IPS-18c (cell line): ENCODE data around the gene ELP4.

ENCODE experiments used
- H3K4me3 ChIP-seq: 2 replicates; pipeline ENCODE4 v1.7.0; 2013; ENCODE audit warnings: low read depth, mild to moderate bottlenecking, low read length, moderate library complexity; ENCODE audit not compliant: insufficient read depth
- H3K9me3 ChIP-seq: one replicate; pipeline ENCODE4 v1.6.1; 2013; ENCODE audit warnings: mild to moderate bottlenecking, low read length, moderate library complexity; ENCODE audit not compliant: control insufficient read depth, insufficient read depth

ELP4 gene

DNA sequence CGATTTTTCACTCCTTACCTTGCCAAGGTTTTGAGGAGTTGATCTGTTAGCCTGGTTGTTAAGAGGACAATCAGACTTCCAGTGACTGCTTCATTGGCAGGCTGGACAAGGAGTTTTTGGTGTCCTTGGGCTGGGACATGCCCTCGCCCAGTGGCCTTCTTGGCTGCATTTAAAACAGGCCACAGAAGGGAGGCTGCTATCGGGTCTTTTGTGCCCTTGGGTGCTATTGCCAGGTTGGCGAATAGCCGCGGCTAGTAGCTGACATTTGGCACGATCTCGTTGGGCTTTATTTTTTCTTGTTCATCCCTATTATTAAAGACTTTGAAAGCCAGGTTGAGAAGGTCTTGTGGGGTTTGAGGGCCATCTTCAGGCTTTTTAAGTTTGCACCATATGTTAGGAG lies 99.4 kb downstream of the ELP4 start:
- Histone ChIP-seq H3K9me3 (no peaks in the 10 kb centered on the region), H3K4me3 (no peak overlapping the region)

DNA sequence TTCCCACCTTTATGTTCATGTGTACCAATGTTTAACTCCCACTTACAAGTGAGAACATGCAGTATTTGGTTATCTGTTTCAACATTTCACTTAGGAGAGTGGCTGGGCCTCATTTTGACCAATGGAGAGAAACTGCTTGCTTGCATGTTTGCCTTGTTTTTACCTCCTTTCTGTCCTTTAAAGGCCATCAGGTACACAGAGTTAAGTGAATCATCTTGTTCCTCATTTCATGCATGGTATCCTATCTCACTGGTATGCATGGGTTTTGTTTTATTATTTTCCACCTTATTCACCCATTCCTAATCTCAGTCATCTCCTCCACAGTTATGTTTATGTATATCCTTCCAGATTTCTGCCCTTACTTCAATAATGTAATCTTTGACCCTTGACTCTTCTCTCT lies 101.0 kb downstream of the ELP4 start:
- H3K9me3 ChIP-seq, result no peaks in the 10 kb centered on the region
- no peak overlapping the region for H3K4me3 ChIP-seq

DNA sequence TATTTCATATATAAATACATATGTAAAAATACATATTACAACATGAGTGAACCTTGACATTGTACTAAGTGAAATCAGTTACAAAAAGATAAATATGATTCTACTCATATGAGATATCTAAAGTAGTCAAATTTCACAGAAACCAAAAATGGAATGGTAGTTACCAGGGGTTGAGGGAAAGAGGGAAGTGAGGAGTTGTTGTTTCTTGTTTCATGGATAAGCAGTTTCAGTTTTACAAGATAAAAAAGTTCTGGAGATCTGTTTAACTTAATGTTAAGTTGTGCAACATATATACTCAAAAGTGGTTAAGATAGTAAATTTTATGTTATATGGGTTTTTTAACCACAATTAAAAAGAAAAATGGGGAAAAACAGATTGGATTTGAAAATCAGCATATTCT lies 107.7 kb downstream of the ELP4 start:
- no peak overlapping the region for H3K4me3 ChIP-seq
- H3K9me3 ChIP-seq, result no peaks in the 10 kb centered on the region

DNA sequence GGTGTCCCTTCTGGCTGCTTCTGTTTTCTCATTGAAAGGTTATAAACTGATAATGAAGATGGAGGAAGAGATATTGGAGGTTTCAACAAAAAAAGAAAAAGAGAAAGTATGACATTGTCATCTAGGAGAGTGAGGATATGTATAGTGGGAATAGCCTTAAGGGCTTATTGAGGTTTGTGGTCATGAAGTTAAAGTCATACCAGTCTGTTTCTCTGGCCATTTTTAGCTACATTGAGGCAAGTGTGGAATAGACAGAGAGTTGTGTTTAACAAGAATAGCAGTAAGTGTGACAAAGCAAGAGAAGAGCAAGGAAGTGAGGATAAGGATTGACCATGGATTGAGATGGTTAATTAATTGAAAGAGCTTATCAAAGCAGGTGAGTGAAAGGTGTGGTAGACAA lies 110.4 kb downstream of the ELP4 start:
- no peak overlapping the region for H3K4me3 ChIP-seq

DNA sequence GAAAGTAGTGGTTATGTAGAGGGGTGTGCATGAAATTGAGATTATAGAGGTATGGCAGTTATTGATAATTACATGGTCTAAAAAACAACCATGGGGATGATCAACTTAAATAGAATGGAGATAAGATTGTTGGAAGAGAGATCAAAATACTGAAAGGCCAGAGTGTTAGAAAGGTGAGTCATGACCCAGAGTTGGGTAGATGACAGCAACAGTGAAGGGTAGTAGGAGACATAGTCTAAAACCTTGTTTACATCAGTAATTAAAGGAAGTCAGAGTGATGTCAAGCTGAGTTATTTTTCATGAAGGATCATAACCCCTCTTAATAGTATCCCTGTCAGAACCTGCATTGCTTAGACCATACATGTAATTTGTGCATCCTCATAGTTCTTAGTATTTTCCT lies 110.9 kb downstream of the ELP4 start:
- H3K4me3 ChIP-seq, result no peak overlapping the region
- H3K9me3 ChIP-seq, result no peaks in the 10 kb centered on the region

More for the DNA sequence above, 110.4 kb downstream of the ELP4 start:
- H3K9me3 ChIP-seq, result no peaks in the 10 kb centered on the region

DNA sequence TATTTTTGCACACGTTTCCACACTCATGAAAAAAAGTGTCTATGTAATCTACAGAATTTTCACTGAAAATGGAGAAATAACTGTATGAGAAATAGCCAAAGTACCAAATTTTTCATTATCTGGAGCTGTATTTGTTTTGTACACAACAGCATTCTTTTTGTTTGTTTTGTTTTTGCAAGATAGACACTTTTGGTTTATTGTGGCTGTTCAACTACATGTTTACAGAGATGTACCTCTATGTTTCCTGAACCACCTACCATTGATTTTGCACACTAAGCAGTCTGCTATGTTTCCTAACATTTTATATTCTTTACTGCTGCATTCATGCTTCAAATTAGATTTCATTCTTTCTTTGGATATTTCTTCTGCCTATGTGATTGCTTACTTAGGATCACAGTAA lies 116.3 kb downstream of the ELP4 start:
- no peaks in the 10 kb centered on the region for H3K9me3 ChIP-seq
- H3K4me3 ChIP-seq, result no peak overlapping the region

DNA sequence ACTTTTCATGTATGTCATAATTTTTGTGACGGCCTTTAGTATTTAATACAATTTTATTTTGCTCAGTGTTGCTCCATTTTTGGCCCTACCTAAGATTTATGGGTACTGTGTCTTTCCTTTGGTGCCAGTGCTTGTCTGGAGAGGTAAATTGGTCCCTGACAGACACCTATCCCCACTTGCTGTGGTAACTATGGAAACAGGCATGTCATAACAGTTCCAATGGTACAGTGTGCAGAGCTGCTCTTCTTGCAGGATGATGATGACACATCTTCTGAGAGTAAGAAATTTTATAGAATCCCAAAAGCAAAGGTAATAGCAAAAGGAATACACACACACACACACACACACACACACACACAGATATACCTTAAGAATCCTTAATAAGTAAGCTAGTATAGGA lies 118.5 kb downstream of the ELP4 start:
- no peak overlapping the region for H3K4me3 ChIP-seq
- H3K9me3 ChIP-seq, result no peaks in the 10 kb centered on the region

DNA sequence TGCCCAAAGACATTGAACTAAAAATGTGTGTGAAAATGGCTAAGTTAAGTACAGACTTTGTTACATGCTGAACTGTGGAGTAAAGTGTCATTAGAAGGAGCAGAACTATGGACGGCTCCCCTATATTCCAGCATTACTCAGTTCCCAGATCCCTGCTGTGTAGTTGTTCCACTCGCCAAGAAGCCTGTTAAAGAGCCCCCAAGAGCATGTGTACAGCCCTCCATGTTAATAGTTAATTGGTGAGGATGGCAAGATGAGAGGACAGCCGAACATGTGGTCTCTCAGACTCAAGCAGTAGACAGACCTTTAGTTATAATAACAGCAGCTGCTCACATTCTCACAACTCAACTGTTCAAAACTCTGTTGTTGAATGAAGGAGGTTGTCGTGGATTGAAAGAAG lies 127.4 kb downstream of the ELP4 start:
- Histone ChIP-seq H3K4me3 (no peak overlapping the region), H3K9me3 (no peaks in the 10 kb centered on the region)

DNA sequence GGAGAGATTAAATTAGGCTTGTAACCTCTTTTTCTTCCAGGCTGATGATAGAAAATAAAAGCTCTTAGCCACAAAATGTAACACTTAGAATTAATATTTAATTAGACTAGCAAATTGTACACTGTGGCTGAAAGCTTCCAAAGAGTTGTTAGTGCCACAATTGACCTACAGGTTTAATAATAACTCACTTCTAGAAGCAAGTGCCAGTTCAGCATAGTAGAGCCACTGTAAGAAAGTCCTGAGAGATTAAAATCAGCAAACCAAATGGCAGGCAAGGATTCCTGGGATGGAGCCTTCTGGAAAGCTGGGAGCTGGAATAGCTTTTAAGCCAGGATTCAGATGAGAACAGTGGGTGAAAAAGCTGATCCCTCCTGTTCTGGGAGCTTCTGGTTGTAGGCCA lies 131.0 kb downstream of the ELP4 start:
- no peak overlapping the region for H3K4me3 ChIP-seq
- H3K9me3 ChIP-seq, result no peaks in the 10 kb centered on the region

DNA sequence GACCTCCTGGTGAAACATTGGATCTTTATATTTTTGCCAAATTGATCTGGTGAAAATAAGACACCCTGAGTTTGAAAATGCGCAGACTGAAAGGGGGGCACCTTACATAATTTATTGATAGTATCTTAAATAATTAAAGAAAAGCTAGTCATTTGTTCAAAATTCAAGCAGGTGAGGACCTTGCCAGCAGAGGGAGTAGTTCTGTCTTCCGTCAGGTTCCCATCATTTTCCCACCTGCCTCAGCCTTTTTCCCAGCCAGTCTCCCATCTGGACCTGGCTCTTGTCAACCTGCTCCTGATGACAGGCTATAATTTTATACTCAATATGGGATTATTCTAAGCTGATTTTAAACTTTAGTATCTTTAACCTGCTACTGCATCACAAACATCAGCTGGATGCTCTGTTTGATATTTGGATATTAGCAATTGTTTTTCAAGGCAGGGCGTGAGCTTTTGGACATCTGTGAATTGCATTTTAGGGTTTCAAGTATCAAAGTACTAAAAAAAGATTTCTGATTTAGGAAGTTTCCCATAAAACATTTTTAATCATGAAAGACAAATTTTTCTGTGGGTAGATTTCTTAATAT lies 132.0 kb downstream of the ELP4 start:
- H3K9me3 ChIP-seq, result no peaks in the 10 kb centered on the region
- no peak overlapping the region for H3K4me3 ChIP-seq

DNA sequence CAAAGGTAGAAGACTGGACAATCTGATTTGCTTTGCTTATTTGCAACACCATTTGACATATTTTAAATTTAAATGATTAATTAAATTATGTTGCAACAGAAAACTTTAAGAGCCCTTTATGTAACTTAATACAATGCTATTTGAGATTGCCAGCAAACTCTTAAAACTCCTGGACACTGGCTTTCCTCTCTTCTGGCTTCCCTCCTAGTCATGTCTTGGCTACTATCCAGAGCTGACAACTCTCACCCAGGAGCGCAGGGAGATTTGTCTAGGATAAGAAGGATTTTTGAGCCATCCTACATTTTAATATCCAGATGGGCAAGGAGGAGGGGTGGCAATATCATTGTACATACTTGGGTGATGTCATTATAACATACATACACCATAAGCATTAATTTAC lies 134.3 kb downstream of the ELP4 start:
- Histone ChIP-seq H3K9me3 (no peaks in the 10 kb centered on the region), H3K4me3 (no peak overlapping the region)

DNA sequence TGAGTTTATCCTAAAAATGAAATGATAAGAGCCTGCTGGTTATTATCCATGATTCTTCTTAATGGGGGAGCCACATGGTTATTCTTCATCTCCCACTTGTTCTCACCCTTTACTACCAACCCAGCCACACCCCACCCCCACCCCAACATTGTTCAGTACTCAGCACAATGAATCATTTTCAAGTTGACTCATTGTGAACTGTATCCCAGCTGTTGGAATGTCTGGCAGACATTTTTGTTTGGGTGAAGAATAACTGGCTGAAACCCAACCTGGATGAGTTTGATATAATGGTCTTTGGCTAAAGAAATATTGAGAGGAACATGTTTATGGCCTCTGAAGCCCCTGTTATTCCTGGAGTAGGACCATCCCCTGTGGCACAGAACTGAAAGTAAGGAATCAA lies 136.2 kb downstream of the ELP4 start:
- H3K4me3 ChIP-seq, result no peak overlapping the region
- H3K9me3 ChIP-seq, result no peaks in the 10 kb centered on the region

DNA sequence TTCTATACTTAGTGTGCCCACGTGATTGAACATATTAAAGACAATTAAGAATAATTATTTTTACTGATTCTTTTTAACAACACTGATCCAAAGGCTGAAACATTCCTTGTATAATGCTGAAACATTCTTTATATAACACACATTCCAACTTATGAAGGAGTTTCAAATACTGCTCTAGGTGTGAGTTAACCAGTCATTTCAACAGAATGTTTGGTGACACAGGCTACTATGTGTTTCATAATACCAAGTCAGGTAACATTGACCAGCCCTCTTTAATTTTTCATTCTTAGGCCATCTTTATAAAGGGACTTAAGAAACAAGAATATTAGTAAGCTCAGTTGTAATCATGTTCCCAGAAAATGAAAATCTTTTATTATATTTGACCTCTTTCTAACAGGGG lies 136.6 kb downstream of the ELP4 start:
- Histone ChIP-seq H3K9me3 (no peaks in the 10 kb centered on the region), H3K4me3 (no peak overlapping the region)

DNA sequence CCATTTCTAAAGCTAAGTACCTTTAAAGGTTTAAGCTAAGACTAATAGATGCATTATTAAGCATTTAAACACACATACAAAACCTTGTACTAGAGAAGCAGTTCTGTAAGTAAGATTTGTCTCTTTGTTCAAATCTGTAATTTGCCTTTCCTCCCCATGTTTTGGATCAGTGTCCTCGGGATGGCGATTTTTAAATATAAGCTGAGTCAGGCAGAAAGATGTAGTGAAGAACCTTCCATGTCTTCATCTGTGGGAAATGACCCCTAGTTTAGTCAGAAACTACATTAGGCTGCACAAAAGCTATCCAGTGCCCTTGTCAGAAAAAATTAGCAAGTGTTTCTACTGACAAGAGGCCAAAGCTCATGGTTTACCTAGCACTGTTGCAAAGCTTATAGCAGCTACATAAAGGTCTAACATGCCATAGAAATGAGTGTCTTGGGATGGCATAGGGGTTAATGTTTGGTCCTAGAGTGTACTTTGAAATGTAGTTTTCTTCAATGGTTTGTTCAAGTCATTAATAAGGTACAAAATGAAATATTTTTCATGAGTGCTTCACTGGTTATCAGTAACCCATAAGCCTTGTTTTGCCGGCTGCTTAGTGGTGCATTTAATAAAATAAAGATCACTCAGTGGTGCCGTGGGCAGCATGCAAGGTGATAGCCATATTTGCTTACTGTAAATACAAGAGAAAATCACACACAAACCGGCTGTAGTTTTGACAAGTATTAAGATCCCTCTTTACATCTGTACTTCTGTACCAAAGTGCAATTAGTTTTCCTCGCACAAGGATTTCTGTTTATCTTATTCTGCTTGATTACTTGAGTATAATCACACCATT lies 139.8 kb downstream of the ELP4 start:
- Histone ChIP-seq H3K9me3 (no peaks in the 10 kb centered on the region), H3K4me3 (no peak overlapping the region)

DNA sequence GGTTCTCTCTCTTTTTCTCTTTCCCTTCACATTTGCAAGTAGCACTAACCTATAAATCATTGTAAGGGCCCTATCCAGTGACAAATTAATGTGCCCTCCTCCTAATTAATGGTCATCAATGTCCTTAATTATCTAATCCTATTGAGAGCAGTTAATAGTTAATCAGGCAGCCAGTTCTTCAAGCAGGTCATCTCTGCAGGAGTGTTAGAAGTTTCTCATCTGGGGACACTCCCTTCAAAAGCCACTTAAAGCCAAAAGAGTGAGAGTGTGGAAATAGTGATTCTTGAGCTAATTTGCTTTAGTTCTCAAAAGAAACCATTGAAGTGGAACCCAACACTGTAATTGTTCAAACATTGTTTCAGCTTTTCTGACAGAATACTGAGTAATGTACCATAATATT lies 141.6 kb downstream of the ELP4 start:
- no peak overlapping the region for H3K4me3 ChIP-seq
- H3K9me3 ChIP-seq, result no peaks in the 10 kb centered on the region

DNA sequence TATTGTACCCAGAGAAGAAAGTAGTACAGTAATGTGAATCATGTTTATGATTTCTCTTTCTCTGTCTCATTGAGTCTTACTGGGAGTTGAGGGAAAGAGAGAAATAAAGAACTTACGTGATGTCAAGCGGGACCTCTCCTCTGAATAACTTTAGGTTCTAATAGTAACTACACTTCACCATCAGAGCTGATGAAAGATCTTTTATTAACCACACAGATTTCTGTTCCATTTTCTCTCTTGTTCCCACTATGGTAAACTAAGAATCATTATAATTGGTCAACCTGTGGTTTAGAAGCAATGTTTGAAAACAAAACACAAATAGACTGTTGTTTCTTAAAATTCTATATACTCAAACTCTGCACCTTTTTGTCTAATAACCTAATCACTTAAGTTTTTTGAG lies 142.3 kb downstream of the ELP4 start:
- Histone ChIP-seq H3K9me3 (no peaks in the 10 kb centered on the region), H3K4me3 (no peak overlapping the region)

DNA sequence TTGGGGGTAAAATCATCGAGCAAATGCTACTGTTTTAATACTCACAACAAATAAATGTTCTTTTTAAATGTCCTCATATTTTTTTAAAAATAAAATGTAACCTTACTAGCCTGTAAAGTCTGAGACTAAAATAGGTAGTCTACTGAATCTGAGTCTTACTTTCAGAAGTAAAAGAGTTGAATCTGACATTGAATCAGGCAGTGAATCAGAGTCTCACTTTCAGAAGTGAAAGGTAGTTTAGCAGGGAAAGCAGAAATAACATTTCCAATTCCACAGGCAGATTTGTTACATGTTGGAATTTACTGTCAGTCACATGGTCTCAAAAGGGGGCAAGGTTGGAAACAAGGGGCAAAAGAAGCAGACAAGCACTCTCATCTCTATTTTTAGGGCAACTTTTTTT lies 143.0 kb downstream of the ELP4 start:
- no peak overlapping the region for H3K4me3 ChIP-seq

DNA sequence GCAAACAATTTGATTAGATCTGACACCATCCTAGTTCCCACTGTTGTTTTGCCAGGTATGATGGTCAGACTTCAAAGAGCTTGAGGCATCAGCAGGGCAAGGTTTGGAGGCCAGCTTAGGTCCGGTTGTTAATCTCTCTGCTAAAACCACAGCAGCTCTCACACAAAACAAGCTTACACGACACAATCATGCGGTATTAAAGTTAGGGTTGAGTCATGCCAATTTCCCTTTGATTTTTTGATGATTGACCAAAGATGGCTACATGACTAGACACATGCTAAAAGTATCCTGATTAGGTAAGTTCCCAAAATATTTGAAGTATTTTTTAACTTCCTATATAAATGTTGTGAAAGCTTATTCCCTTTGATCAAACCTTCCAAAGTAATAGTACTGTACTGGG lies 145.9 kb downstream of the ELP4 start:
- Histone ChIP-seq H3K4me3 (no peak overlapping the region), H3K9me3 (no peaks in the 10 kb centered on the region)

More for the DNA sequence above, 143.0 kb downstream of the ELP4 start:
- H3K9me3 ChIP-seq, result no peaks in the 10 kb centered on the region

DNA sequence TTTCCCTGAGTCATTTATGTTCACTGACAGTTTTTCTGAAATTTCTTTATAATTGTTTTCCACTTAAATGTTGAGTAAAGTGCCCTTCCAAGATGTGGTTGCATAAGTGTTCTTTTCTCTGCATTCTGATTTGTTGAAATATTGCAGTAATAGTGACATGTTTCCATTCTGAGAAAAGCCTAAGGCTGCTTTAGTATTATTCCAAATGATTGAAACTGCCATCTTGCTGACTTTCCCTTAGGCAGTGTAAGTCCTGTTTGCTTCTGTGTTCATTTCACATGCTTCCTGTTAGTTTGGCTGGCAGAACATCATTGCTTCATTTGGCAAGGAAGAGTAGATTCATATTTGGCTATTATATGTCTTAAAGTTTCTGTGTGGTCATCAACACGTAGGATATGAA lies 146.5 kb downstream of the ELP4 start:
- Histone ChIP-seq H3K4me3 (no peak overlapping the region), H3K9me3 (no peaks in the 10 kb centered on the region)
